ENCODE results near the gene CCDC87.

GRCh38 chr11:66625752-66626149, 32.9 kb upstream of the CCDC87 start:
- no peak for TF ChIP-seq CTCF (IDR thresholded peaks at IDR 0.05)
- no peak for TF ChIP-seq POLR2AphosphoS5 (IDR thresholded peaks at IDR 0.05)
- no peak for TF ChIP-seq EP300 (IDR thresholded peaks at IDR 0.05)

All from stomach (tissue), 4 donors.